Measurements from ENCODE around the gene TOMT.

The TOMT gene

GRCh38 chr11:72127923-72128322, 22.2 kb downstream of the TOMT start:
- Histone ChIP-seq H3K27ac (replicated peaks) (no peak overlapping the region), H3K4me3 (replicated peaks; ENCODE audit: insufficient read depth, low read length) (no peak overlapping the region), H3K27me3 (ENCODE audit: insufficient read depth, poor library complexity, severe bottlenecking) (no peaks in the 10 kb centered on the region)
- TF ChIP-seq REST (IDR thresholded peaks at IDR 0.05; ENCODE audit: insufficient replicate concordance, low read depth): no peak
- no peak for TF ChIP-seq CTCF (IDR thresholded peaks at IDR 0.05; ENCODE audit: insufficient read depth, low read length)
- TF ChIP-seq POLR2AphosphoS5 (IDR thresholded peaks at IDR 0.05; ENCODE audit: low read depth): no peak
- no peak for TF ChIP-seq GABPA (IDR thresholded peaks at IDR 0.05; ENCODE audit: low read depth)
- no peak for TF ChIP-seq SPI1 (IDR thresholded peaks at IDR 0.05; ENCODE audit: borderline replicate concordance, low read depth)
- DNase-seq (ENCODE audit: low read depth in 1 of 2, low spot score in 1 of 2): no peak

- no peak for TF ChIP-seq GABPA (IDR thresholded peaks at IDR 0.05; ENCODE audit: low read depth)
- no peak for TF ChIP-seq REST (IDR thresholded peaks at IDR 0.05; ENCODE audit: insufficient replicate concordance, low read depth)
- no peak for TF ChIP-seq CTCF (IDR thresholded peaks at IDR 0.05; ENCODE audit: insufficient read depth, low read length)
- Histone ChIP-seq H3K27ac (replicated peaks) (peak overlapping the region; percentile 13; the same call in 1 of the 2 replicates), H3K4me3 (replicated peaks; ENCODE audit: insufficient read depth, low read length) (no peak overlapping the region), H3K27me3 (ENCODE audit: insufficient read depth, poor library complexity, severe bottlenecking) (no peaks in the 10 kb centered on the region)
- no peak for DNase-seq (ENCODE audit: low read depth in 1 of 2, low spot score in 1 of 2)
Observed at GRCh38 chr11:72129381-72129780, 23.7 kb downstream of the TOMT start.

GRCh38 chr11:72132646-72133045, 26.9 kb downstream of the TOMT start:
- no peak overlapping the region for H3K4me3 ChIP-seq (replicated peaks; ENCODE audit: insufficient read depth, low read length)
- TF ChIP-seq GABPA (IDR thresholded peaks at IDR 0.05; ENCODE audit: low read depth) (no peak), SPI1 (IDR thresholded peaks at IDR 0.05; ENCODE audit: borderline replicate concordance, low read depth) (no peak), POLR2AphosphoS5 (IDR thresholded peaks at IDR 0.05; ENCODE audit: low read depth) (no peak), REST (IDR thresholded peaks at IDR 0.05; ENCODE audit: insufficient replicate concordance, low read depth) (no peak), CTCF (IDR thresholded peaks at IDR 0.05; ENCODE audit: insufficient read depth, low read length) (no peak)
- H3K27ac ChIP-seq (replicated peaks): peak overlapping the region; percentile 84
- DNase-seq (ENCODE audit: low read depth in 1 of 2, low spot score in 1 of 2): no peak
- H3K27me3 ChIP-seq (ENCODE audit: insufficient read depth, poor library complexity, severe bottlenecking): no peaks in the 10 kb centered on the region
